NT2/D1 (cell line): ENCODE data around the gene RIMS1.

Experiments used
- DNase-seq: peaks from one replicate; pipeline ENCODE4 v3.0.0-alpha.2; 2011; ENCODE audit warnings: low read depth, low spot score
- H3K27me3 ChIP-seq: 2 replicates; pipeline ENCODE4 v1.6.0; 2011; ENCODE audit warnings: mild to moderate bottlenecking; ENCODE audit not compliant: insufficient read length, insufficient read depth
- H3K36me3 ChIP-seq: 2 replicates; pipeline ENCODE4 v1.6.1; 2011; ENCODE audit warnings: mild to moderate bottlenecking, low read length, mixed read lengths; ENCODE audit not compliant: insufficient read depth, insufficient read length
- H3K4me1 ChIP-seq: 2 replicates; pipeline ENCODE4 v1.5.1; 2011; ENCODE audit not compliant: insufficient read depth, insufficient read length
- H3K4me3 ChIP-seq: 2 replicates; pipeline ENCODE4 v1.5.1; 2011; ENCODE audit warnings: low read depth; ENCODE audit not compliant: insufficient read length
- H3K9ac ChIP-seq: 2 replicates; pipeline ENCODE4 v1.6.0; 2011; ENCODE audit warnings: low read depth; ENCODE audit not compliant: insufficient read length
- H3K9me3 ChIP-seq: 2 replicates; pipeline ENCODE4 v1.5.1; 2011; ENCODE audit warnings: mild to moderate bottlenecking, low read length; ENCODE audit not compliant: insufficient read depth
- SUZ12 ChIP-seq: IDR thresholded peaks from 2 replicates; pipeline ENCODE4 v1.6.1; 2011; ENCODE audit not compliant: insufficient read length, insufficient read depth; ENCODE audit errors: extremely low read depth
- YY1 ChIP-seq: IDR thresholded peaks from 2 replicates; pipeline ENCODE4 v1.6.1; 2011; ENCODE audit not compliant: insufficient read length, insufficient read depth
- ZNF274 ChIP-seq: IDR thresholded peaks from 2 replicates; pipeline ENCODE4 v1.6.1; 2011; ENCODE audit warnings: mild to moderate bottlenecking, low read depth, low read length

Gene RIMS1

GRCh38 chr6:71888756-71889340 is 2.5 kb downstream of the RIMS1 start:
- Histone ChIP-seq H3K4me3 (no peak overlapping the region), H3K36me3 (no peaks in the 10 kb centered on the region), H3K4me1 (no peaks in the 10 kb centered on the region), H3K9me3 (no peaks in the 10 kb centered on the region), H3K27me3 (peaks cover 30% of the 10 kb centered on the region), H3K9ac (no peak overlapping the region)
- no peak for TF ChIP-seq YY1
- no peak for TF ChIP-seq SUZ12
- no peak for TF ChIP-seq ZNF274
- no peak for DNase-seq

- DNase-seq: no peak
- H3K27me3 ChIP-seq: peaks cover 30% of the 10 kb centered on the region
- H3K9ac ChIP-seq: no peak overlapping the region
- H3K9me3 ChIP-seq: no peaks in the 10 kb centered on the region
- no peak for TF ChIP-seq SUZ12
- TF ChIP-seq YY1: no peak
- no peaks in the 10 kb centered on the region for H3K36me3 ChIP-seq
- no peak overlapping the region for H3K4me3 ChIP-seq
- no peaks in the 10 kb centered on the region for H3K4me1 ChIP-seq
These were observed 3.0 kb downstream of the RIMS1 start for GRCh38 chr6:71889366-71889765.

DNA sequence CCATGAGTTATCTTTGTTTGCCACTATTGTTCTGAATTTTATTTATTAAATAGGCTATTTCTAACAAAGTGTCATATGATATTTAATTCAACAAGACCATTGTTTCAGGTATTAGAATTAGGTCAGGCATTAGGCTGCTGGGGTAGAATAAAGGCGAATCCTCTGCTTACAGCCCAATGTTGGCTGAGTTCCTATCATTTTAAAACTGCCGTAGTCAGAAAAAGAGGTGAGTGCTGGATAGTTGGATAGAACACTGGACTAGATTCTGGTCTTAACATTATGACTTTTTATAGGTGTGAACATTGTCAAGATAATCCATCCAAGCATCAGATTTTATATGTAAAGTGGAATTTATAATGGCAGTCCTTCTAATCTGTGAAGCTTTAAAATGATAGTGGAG is 6.3 kb downstream of the RIMS1 start:
- H3K9ac ChIP-seq: no peak overlapping the region
- peaks cover 10% of the 10 kb centered on the region for H3K27me3 ChIP-seq
- H3K4me1 ChIP-seq: no peaks in the 10 kb centered on the region
- no peaks in the 10 kb centered on the region for H3K9me3 ChIP-seq
- no peak overlapping the region for H3K4me3 ChIP-seq
- no peak for DNase-seq
- TF ChIP-seq YY1 (no peak), ZNF274 (no peak), SUZ12 (no peak)
- no peaks in the 10 kb centered on the region for H3K36me3 ChIP-seq

- Histone ChIP-seq H3K36me3 (no peaks in the 10 kb centered on the region), H3K4me1 (no peaks in the 10 kb centered on the region), H3K9me3 (no peaks in the 10 kb centered on the region), H3K27me3 (no peaks in the 10 kb centered on the region), H3K9ac (no peak overlapping the region), H3K4me3 (no peak overlapping the region)
- no peak for TF ChIP-seq SUZ12
- no peak for TF ChIP-seq YY1
- no peak for TF ChIP-seq ZNF274
- DNase-seq: no peak
These were observed 14.3 kb downstream of the RIMS1 start for GRCh38 chr6:71900642-71901041.

DNA sequence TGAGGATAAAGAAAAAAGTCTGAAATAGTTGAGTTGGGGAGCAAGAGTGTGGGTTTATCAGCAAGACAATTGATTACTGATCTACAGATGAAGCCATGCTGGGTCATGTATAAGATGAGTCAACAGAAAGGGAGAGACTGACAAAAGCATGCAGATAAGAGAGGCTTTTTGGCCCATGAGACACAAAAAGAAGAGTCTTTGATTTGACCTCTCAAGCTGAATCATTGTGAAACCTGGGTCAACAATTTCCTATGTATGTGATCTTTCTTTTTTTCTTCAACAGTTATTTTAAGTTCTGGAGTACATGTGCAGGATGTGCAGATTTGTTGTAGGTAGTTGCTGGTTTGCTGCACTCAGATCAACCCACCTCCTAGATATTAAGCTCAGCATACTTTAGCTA is 15.9 kb downstream of the RIMS1 start:
- no peak overlapping the region for H3K9ac ChIP-seq
- no peak overlapping the region for H3K4me3 ChIP-seq
- H3K36me3 ChIP-seq: no peaks in the 10 kb centered on the region
- no peak for DNase-seq
- no peaks in the 10 kb centered on the region for H3K9me3 ChIP-seq
- H3K27me3 ChIP-seq: no peaks in the 10 kb centered on the region
- TF ChIP-seq ZNF274: no peak
- H3K4me1 ChIP-seq: no peaks in the 10 kb centered on the region

DNA sequence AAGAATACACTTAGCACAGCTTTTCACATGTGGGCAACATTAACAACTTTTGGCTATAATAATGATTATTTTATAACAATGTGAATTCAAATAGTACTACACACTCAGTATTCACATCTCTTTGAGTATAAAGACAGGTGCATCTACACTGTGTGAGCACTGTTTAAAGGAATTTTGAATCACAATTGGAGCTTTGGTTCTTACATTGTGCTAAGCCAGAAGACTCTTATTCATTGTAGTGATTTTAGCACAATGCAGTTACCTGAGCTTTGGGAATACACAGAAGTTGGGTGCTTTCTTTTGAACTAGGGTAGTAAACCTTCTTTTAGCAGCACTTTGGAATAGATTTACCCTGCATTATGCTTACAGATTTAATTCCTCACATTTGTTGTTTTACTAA is 20.5 kb downstream of the RIMS1 start:
- Histone ChIP-seq H3K4me3 (no peak overlapping the region), H3K36me3 (no peaks in the 10 kb centered on the region), H3K9me3 (no peaks in the 10 kb centered on the region), H3K4me1 (no peaks in the 10 kb centered on the region), H3K27me3 (no peaks in the 10 kb centered on the region), H3K9ac (no peak overlapping the region)
- TF ChIP-seq SUZ12 (no peak), YY1 (no peak), ZNF274 (no peak)
- DNase-seq: no peak

DNA sequence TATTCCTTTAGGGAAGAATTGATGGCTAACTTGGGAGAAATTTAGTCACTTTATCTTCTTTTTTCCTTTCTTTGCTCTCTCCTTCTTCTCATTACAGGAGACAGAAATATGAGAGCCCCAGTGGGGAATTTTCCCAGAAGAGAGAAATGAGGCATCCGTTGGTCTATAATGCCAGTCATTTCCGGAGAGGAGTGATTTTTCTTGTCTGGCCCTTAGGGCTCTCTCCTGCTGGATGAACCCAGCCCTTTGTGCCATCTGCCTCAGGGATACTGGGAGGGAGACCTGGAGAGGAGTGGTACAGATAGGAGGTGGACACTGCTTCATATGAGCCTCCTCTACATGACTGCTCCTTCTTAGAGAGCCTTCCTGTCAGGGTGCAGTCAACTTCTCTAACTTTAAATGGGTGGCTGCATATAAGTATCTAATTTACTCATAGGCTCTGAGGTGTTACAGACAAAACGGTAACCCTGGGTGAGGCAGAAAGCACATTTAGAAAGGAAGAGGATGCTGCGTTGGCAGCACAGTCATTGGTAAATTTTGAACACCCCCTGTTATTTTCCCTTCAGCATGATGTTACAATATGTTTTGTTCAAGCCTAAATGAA is 21.9 kb downstream of the RIMS1 start:
- Histone ChIP-seq H3K27me3 (no peaks in the 10 kb centered on the region), H3K9ac (no peak overlapping the region), H3K4me3 (no peak overlapping the region), H3K36me3 (no peaks in the 10 kb centered on the region), H3K9me3 (no peaks in the 10 kb centered on the region), H3K4me1 (no peaks in the 10 kb centered on the region)
- no peak for DNase-seq
- TF ChIP-seq ZNF274 (no peak), SUZ12 (no peak), YY1 (no peak)
